Measurements from ENCODE around the gene GAN.

DNA sequence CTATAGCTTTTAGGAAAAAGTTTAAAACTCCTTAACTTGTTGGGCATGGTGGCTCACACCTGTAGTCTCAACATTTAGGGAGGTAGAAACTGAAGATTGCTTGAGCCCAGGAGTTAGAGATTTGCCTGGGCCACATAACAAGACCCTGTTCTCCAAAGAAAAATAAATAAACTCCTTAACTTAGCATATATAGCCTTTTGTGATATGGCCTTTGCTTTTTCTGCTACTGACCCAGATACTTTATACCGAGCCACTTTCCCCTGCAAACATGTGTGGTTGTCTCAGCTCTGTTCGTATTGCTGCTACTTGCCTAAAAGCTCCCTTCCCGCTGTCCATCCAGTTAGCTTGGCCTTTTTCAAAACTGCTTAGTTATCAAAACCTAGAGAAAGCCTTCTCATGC lies 51.0 kb downstream of the GAN start:
- TF ChIP-seq EZH2phosphoT487 (IDR thresholded peaks at IDR 0.05; ENCODE audit: borderline replicate concordance, low read length) (no peak), EZH2 (IDR thresholded peaks at IDR 0.05; ENCODE audit: low read length, unreplicated experiment) (no peak), CTCF (conservative IDR thresholded peaks at IDR 0.05; ENCODE audit: low read depth, low read length) (no peak)
